Activated CD4-positive, CD25-positive, alpha-beta regulatory T cell treated with anti-CD3 and anti-CD28 coated beads, Interleukin-2, amount 50 U/mL, for 16 hours (primary cell): ENCODE measurements around the gene RASL10A.

Source experiments
- DNase-seq: peaks from one replicate; pipeline ENCODE4 v3.0.0-alpha.2; 2020; ENCODE audit warnings: low read depth, low spot score

Gene RASL10A

DNA sequence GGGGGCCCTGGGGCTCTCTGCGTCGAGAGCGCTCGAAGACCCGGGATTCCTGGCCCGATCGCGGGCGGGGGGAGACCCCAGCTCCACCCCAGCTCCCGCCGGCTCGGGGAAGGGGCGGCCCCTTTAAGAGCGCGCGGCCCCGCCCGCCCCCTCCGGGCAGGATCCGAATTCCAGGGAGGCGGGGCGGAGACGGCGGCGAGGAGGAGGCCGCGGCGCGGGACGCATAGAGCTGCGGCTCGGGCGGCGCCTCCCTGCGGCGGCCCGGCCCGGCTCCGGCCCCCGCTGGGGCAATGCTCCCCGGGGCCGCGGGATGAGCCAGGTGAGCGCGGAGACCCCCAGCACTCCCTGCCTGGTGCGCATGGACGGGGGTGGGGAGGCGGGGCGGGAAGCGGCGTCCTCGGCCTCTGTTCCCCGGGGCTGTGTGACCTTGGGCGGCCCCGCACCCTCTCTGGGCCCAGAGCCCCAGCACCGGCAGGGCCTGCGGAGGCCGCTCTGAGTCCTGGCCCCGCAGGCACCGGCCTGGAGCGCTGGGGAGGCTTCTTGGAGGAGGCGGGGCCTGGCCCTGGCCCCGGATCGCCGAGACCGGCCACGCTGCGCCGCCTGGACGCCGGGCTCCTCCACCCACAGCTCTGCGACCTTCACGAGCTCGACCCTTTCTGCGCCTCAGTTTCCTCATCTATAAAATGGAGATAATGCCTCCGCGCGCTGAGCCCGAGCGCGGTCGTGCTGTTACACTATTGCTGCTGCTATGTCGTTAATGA lies 8.5 kb downstream of the RASL10A start:
- no peak for DNase-seq

DNA sequence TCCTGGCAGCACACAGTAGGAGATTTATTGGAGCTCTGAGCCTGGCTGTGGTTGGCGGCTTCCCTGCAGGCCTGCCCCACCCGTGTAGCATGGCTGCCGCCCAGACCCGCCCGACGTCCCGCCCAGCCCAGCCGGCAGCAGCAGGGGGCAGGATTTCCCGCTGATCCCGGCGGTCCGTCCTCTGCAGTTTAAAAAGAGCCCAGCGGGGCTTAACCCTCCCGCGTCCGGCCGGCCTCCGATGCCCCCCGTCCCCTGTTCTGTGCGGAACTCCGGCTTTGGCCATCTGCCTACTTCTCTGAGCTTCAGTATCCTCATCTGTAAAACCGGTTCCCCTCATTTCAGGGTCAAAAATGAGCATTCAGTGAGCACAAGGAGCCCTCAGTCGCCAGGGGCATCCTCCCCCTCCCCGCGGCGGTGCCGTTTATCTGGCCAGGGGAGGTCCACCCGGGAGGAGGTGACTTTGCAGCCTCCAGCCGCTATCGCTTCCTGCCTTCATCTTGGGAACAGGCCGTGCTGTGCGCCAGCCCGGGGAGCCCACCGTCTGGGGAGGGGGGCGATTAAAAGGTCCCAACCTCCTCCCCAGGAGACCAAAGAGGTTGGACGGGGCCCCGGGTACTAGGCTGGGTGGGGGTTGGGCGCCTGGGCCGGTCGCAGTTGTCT lies 9.2 kb downstream of the RASL10A start, which contains the start of gene GAS2L1:
Gene GAS2L1, plus strand, starts transcription at position 476 of the 660 bp plus-strand sequence. CDS start 1,456 bp downstream, outside the sequence.
- no peak for DNase-seq

DNA sequence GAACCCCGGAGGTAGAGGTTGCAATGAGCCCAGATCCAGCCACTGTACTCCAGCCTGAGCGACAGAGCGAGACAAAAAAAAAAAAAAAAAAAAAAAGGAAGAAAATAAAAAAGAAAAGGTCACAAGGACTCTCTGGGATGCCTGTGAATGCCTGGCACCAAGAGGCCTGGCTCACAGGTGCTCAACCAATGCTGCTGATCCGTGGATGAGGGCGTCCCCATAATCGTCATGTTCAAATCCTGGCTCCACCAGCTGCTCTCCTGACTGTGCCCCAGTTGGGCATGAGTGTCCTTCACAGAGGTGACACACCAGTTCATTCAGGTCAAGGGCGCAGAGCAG lies 9.7 kb downstream of the RASL10A start:
- no peak for DNase-seq

DNA sequence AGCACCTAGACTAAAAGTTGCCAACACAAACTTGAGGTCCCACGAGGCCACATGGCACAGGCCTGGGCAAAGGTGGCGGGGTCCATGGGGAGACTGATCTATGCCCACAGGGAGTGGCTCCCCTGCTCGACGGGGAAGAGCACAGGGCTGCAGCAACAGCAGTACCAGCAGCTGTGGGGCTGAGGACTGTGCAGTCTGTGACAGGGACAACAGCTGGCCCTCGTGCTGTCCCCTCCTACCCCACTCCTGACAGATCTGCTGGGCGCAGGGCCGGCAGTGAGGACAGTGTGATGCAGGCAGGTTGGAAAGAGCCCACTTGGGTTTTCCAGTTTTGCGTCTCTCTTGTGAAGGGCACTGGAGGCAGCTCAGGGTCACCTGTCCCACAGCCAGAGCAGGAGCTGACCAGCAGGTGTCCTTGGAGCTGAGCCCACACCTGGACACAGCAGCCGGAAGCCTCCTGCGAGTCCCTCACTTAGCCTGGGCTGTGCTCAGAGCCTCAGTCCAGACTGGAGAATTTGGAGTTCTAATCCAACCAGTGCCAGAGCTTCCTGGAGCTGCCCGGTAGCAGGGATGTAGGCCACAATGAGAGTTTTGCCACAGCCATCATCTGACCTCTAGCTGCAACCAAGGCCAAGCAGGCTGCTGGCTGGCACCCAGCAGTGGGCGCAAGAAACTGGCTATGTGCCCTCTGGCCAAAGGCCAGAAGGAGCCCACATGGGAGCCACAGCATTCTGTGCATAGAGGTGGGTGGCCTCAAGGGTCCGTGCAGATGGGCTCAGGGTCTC lies 12.6 kb downstream of the RASL10A start:
- no peak for DNase-seq

DNA sequence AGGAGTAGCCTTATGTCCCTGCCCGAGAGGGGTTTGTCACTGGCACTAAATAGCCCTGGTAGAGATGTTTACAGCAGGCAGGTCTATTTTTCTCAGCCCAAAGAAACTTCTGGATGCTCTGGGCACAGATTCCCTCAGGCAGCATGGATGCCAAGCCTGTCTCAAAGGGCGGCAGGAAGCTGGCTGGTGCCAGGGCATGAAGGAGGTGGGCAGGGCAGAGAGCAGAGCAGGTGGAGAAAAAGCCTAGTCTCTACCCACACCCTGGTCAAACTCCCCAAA lies 13.2 kb downstream of the RASL10A start:
- DNase-seq = no peak

DNA sequence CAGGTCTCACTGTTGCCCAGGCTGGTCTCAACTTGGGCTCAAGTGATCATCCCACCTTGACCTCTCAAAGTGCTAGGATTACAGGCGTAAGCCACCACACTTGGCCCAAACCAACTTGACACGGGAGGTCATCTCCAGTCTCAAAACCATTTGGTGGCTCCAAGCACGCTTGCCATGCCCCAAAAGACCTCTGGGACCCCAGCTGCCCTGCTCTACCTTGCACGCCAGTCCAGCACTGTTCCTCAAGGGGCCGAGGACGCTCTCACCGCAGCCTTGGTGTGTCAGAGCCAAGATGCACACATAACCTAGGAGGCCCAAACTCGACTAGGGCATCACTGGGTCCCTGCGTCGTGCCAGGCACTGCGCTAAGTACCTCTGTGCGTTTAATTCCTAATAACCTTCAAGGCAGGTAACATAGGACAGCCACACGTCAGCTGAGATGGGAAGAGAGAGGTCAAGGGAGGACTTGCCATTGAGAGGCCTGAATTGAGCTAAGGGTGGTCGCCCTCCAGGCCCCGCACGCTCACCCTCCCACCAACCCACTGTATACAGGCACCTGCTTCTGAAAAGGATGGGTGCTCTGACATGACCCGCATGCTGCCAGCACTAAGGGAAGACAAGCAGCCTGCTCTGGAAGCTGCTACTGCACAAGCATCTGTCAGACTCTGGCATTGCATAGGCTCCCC lies 13.6 kb downstream of the RASL10A start:
- no peak for DNase-seq

DNA sequence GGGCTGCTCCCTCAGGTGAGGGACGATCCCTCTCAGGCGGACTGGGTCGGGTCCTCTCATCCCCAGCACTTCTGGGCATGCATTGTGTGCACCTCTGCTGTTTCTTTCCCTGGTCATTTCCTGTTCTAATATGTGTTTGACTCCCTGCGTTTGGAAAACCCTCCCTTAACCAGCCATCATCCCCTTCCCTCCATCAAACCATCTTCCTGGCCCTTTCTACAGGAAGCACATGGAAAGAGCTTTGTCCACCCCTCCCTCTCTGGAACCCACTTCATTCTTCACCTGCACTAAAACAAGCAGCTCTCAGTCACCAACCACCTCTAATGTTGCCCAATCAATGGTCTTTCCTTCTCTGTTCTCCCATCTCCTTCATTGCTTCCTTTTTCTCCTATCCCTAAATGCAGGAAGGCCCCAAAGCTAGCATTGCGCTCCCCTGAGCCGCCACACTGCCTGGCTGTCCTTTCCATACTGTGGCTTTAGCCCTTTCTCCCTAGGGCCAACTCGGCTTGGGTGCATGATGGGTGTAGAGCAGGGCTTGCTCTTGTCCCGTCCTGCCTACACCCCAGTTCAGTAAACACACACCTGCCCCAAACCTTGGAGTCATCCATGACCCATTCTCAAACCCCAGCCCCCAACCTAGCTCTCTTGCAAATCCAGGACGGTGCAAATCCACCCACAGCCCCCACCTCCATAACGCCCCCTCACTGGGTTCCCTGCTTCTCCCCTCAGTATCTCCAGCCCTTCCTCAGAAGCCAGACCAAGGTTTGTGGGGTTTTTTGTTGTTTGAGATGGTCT lies 14.5 kb downstream of the RASL10A start:
- no peak for DNase-seq

- no peak for DNase-seq
Observed at GRCh38 chr22:29300467-29300806, 15.1 kb downstream of the RASL10A start.

GRCh38 chr22:29299136-29299900 lies 16.2 kb downstream of the RASL10A start:
- no peak for DNase-seq

- no peak for DNase-seq
Observed at GRCh38 chr22:29298641-29299040, 16.9 kb downstream of the RASL10A start.

GRCh38 chr22:29292379-29292778 lies 23.1 kb downstream of the RASL10A start:
- DNase-seq = no peak

DNA sequence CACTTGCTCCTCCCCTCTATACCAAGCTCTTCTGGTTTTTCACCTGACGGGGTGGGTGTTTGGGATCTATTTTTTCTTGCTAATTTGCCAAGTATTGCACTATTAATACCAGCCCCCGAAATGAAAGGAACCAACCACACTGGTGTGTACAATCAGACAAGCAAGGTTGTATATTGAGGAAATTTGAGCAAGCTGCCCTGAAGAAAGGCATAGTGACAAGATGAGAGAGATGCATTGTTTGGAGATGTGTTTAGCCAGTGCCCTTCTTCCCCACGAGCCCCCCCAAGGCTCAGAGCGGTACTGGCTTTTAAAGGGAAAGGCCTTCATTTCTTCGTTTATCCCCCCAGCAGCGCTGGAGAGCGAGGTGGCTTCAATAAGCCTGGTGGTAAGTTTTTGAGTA lies 24.3 kb downstream of the RASL10A start:
- DNase-seq = no peak

- no peak for DNase-seq
Observed at GRCh38 chr22:29290061-29290460, 25.4 kb downstream of the RASL10A start.

- no peak for DNase-seq
Observed at GRCh38 chr22:29288837-29289236, 26.7 kb downstream of the RASL10A start.

DNA sequence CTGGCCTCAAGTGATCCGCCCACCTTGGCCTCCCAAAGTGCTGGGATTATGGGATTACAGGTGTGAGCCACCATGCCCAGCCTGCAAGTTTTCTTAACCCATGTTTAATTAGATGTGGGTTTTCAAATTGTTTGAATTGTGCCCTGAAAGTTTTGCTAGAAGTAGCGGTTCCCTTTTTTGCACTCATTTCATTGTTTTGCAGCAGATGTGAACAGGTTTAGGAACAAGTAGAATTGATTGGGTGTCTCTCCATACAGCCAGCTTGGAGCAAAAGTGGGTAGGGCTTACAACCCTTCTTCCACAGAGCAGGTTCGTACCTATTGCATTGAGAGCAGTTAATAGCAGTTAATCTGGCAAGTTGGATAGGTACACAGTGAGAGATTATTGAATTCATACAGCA lies 31.3 kb downstream of the RASL10A start:
- DNase-seq = no peak

- DNase-seq = no peak
Observed at GRCh38 chr22:29277927-29278326, 37.6 kb downstream of the RASL10A start.

DNA sequence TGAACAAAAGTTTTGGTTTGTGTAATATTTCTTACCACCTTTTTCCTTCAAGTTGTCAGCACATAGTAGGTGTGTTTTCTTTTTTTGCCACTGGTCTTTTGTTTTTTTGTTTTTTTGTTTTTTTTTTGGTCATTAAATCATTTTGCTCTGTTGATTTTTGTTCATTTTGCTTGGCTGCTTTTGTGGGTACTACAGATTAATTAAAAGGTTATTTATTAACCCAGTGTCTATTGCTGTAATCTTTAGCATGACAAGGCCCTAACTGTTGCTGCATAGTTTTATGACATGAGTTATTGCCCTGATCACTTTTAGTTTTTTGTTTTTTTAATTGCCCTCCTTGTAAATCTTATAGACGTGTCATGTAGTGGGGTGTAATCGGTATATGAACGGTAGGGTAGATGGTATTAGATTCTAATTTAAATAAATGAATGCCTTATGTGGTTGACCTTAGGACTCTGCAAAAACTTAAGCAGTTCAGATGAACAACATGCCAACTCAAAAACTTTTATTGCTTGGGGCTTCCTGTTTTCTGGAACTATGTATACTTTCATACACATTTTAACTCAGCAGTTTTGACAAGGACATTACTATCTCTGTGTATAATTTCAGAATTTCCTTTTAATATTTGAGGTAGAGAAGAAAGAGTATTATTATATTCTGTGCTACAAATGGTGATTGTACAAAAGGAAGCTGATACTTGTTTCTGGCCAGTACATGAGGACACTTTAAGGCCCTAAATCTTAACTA lies 39.5 kb downstream of the RASL10A start:
- no peak for DNase-seq

GRCh38 chr22:29275167-29275566 lies 40.3 kb downstream of the RASL10A start:
- no peak for DNase-seq

DNA sequence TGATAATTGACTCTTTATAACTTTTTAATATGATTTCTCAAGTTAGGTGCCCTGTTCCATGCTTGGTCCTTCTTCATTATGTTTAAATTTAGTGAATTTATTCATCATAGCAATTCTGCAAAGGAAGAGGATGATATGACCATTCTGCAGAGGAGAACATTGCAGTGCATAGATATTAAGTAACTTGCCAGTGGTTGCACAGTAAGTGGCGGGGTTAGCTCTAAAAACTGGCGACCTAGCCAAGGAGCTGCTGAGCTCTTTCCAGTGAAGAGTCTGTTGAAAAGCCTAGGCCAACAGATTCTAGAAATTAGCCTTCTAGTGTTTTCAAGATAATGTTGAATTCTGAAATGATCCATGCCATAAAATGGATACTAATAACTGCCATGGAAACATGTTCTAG lies 42.9 kb downstream of the RASL10A start:
- no peak for DNase-seq
